ENCODE data around the gene PTPN6.

DNA sequence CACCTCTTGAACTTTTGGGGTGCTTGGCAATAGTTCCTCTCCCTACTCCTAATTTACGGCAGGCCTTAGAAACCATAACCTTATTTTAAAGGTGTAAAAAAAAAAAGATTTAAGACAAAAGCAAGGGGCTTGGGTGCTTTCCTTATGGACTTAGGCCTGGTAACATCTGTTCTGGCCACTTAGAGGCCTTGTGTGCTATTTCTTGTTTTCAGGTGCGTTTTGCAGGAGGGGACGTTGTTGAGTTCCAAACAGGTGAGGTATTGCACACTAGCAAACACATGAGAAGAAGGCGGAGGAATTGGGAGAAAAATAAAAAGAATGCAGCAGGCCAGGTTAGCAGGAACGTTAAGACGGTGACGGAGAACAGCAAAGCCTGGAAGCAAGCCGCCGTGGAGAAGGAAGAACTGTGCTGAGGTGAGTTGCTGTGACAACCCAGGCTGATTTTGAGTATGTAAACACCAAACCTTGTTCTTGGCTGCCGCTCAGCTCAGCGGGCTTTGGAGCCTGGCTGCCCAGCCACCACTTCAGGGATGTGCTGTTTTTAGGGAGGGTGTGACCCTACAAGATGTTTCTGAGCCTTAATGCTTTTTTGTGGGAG, 36.9 kb downstream of the PTPN6 start:
- TF ChIP-seq, protein P1, sequence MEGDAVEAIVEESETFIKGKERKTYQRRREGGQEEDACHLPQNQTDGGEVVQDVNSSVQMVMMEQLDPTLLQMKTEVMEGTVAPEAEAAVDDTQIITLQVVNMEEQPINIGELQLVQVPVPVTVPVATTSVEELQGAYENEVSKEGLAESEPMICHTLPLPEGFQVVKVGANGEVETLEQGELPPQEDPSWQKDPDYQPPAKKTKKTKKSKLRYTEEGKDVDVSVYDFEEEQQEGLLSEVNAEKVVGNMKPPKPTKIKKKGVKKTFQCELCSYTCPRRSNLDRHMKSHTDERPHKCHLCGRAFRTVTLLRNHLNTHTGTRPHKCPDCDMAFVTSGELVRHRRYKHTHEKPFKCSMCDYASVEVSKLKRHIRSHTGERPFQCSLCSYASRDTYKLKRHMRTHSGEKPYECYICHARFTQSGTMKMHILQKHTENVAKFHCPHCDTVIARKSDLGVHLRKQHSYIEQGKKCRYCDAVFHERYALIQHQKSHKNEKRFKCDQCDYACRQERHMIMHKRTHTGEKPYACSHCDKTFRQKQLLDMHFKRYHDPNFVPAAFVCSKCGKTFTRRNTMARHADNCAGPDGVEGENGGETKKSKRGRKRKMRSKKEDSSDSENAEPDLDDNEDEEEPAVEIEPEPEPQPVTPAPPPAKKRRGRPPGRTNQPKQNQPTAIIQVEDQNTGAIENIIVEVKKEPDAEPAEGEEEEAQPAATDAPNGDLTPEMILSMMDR (IDR thresholded peaks at IDR 0.05) = no peak
- no peak for TF ChIP-seq POLR2A (IDR thresholded peaks at IDR 0.05)

Measured in lower leg skin (tissue), 3 donors.